GM12878 (cell line): ENCODE data around the gene DIO1. TPM values are rescaled to one million over a fixed set of nuclear protein-coding genes. Genes with fewer than 3 reads are reported as not detected.

Experiments used
- ATAC-seq: fragments of 200-7000 bp; cut with Tn5 transposase; 3 replicates; pipeline ENCODE4 v1.9.1; 2020; ENCODE audit warnings: mild to moderate bottlenecking, moderate library complexity
- BruUV-seq: library from RNA; stranded (reverse); fragments of 400-500 nt; replicated peaks from 2 replicates; lab custom pipeline; 2021; lab: Mats Ljungman, UMichigan
- CTCF ChIA-PET: fragments of 300-600 bp; sonication (Branson Sonifier 250); formaldehyde crosslinking; extraction: SDS; loops from one replicate; lab custom pipeline; 2021; ENCODE audit warnings: inconsistent platforms; lab: Yijun Ruan, JAX
- POLR2A ChIA-PET: fragments of 350-600 bp; formaldehyde crosslinking; extraction: SDS; loops from one replicate; lab custom pipeline; 2021; ENCODE audit warnings: inconsistent platforms; lab: Charles Lee
- RAD21 ChIA-PET: fragments of 300-600 bp; sonication (Branson Sonifier 250); formaldehyde crosslinking; loops from one replicate; lab custom pipeline; 2023; ENCODE audit warnings: antibody characterized with exemption; ENCODE audit not compliant: unreplicated experiment; lab: Charles Lee
- SMC1A ChIA-PET: fragments of 300-600 bp; sonication (Branson Sonifier 250); formaldehyde crosslinking; loops from one replicate; lab custom pipeline; 2023; ENCODE audit not compliant: unreplicated experiment, uncharacterized antibody; lab: Charles Lee
- DNase-seq: peaks from one replicate; pipeline ENCODE4 v3.0.0-alpha.2; 2011; ENCODE audit warnings: low read depth, low spot score
- FAIRE-seq: peaks from 3 replicates; lab custom pipeline; 2011; peaks lifted over from hg19 to GRCh38; lab: Jason Lieb, UNC
- H2AFZ ChIP-seq: 2 replicates; pipeline ENCODE4 v1.6.0; 2011; ENCODE audit warnings: low read depth, low read length, control low read depth; ENCODE audit not compliant: control insufficient read depth
- H3K27ac ChIP-seq: 2 replicates; pipeline ENCODE4 v1.5.1; 2011; ENCODE audit warnings: control low read depth; ENCODE audit not compliant: control insufficient read depth, insufficient read depth
- H3K27me3 ChIP-seq, 2 experiments: replicated peaks in 1 of 2; 2 replicates each; pipeline versions ENCODE4 v1.6.0 to v1.6.1; 2011; ENCODE audit warnings: low read length in 1 of 2; ENCODE audit not compliant: control insufficient read depth in 2 of 2, insufficient read depth in 2 of 2
- H3K36me3 ChIP-seq, 2 experiments: 2 replicates each; pipeline ENCODE4 v1.5.1; 2011; ENCODE audit warnings: low read length in 1 of 2; ENCODE audit not compliant: control insufficient read depth in 2 of 2, insufficient read depth in 2 of 2
- H3K4me1 ChIP-seq: 2 replicates; pipeline ENCODE4 v1.6.1; 2011; ENCODE audit warnings: mild to moderate bottlenecking, low read length, moderate library complexity, mixed read lengths; ENCODE audit not compliant: control insufficient read depth, insufficient read depth
- H3K4me2 ChIP-seq: 2 replicates; pipeline ENCODE4 v1.6.0; 2011; ENCODE audit warnings: control low read depth; ENCODE audit not compliant: control insufficient read depth, insufficient read depth
- H3K4me3 ChIP-seq: fragments of 200-600 bp; sonication (generic); 2 replicates; pipeline ENCODE4 v1.5.1; 2016
- H3K79me2 ChIP-seq: 2 replicates; pipeline ENCODE4 v1.6.0; 2011; ENCODE audit warnings: low read length; ENCODE audit not compliant: control insufficient read depth, insufficient read depth
- H3K9ac ChIP-seq: 2 replicates; pipeline ENCODE4 v1.8.0; 2011; ENCODE audit warnings: low read length, control low read depth, mixed read lengths; ENCODE audit not compliant: control insufficient read depth, insufficient read depth
- H3K9me3 ChIP-seq: replicated peaks from 3 replicates; pipeline ENCODE4 v1.5.1; 2011; ENCODE audit warnings: mild to moderate bottlenecking, low read length; ENCODE audit not compliant: control insufficient read depth, insufficient read depth
- H4K20me1 ChIP-seq: 2 replicates; pipeline ENCODE4 v1.6.0; 2011; ENCODE audit not compliant: control insufficient read depth, insufficient read depth
- BCLAF1 ChIP-seq: fragments of 450-650 bp; IDR thresholded peaks from 2 replicates; pipeline ENCODE4 v1.6.1; 2017; ENCODE audit warnings: antibody characterized with exemption, mild to moderate bottlenecking, moderate library complexity
- EP300 ChIP-seq, 2 experiments: fragments of 150-350 bp in 1 of 2; IDR thresholded peaks; 2 replicates each; pipeline ENCODE4 v1.6.1; 2011 to 2012; ENCODE audit warnings: low read depth in 2 of 2, low read length in 2 of 2, borderline replicate concordance in 1 of 2, improper control_type of control experiment in 1 of 2, inconsistent platforms in 1 of 2; ENCODE audit not compliant: control insufficient read depth in 1 of 2
- GATAD2B ChIP-seq: fragments of 450-650 bp; conservative IDR thresholded peaks from 2 replicates; pipeline ENCODE4 v1.6.1; 2017; ENCODE audit warnings: low read depth, mild to moderate bottlenecking, moderate library complexity
- HCFC1 ChIP-seq: fragments of 150-350 bp; IDR thresholded peaks from 2 replicates; pipeline ENCODE4 v1.6.1; 2014; ENCODE audit warnings: low read length
- LARP7 ChIP-seq: fragments of 450-650 bp; IDR thresholded peaks from 2 replicates; pipeline ENCODE4 v1.6.1; 2017; ENCODE audit warnings: mild to moderate bottlenecking
- MLLT1 ChIP-seq: fragments of 450-650 bp; IDR thresholded peaks from 2 replicates; pipeline ENCODE4 v1.6.1; 2016; ENCODE audit warnings: mild to moderate bottlenecking
- RAD51 ChIP-seq: fragments of 450-650 bp; IDR thresholded peaks from 2 replicates; pipeline ENCODE4 v1.6.1; 2016; ENCODE audit warnings: moderate library complexity, mild to moderate bottlenecking, inconsistent platforms
- RBBP5 ChIP-seq: fragments of 200-600 bp; sonication (generic); conservative IDR thresholded peaks from 2 replicates; pipeline ENCODE4 v1.6.1; 2016
- TBL1XR1 ChIP-seq: IDR thresholded peaks from 2 replicates; pipeline ENCODE4 v1.6.1; 2012; ENCODE audit warnings: low read depth, low read length, improper control_type of control experiment
- WGBS: methylation state at CpG from one replicate; pipeline ENCODE4 v1.1.6; 2016; ENCODE audit warnings: low lambda C conversion rate; ENCODE audit not compliant: insufficient replicate concordance, insufficient coverage; ENCODE audit errors: missing lambda C conversion rate; 5-methylcytosine and 5-hydroxymethylcytosine counted together
- in situ Hi-C: fragments of 300-500 bp; cut with MboI; formaldehyde crosslinking; loops from 9 replicates; pipeline ENCODE4 v1.14.3; 2018; ENCODE audit warnings: mixed read lengths
- intact Hi-C: fragments of 100-400 bp; cut with micrococcal nuclease; formaldehyde crosslinking; loops from one replicate; pipeline ENCODE4 v1.14.2; 2022; ENCODE audit not compliant: unreplicated experiment
- polyA plus RNA-seq, 11 experiments: library from polyadenylated mRNA; depleted of rRNA in 4 of 11; unstranded in 6 of 11; stranded (reverse) in 5 of 11; fragments of >200 nt; fragmentation: Nextera tagmentation in 4 of 11; fragmentation: Illumina TruSeq in 1 of 11; extraction: Ambion mirVana in 4 of 11; extraction: Trizol in 1 of 11; gene quantifications; 1 replicate in 1 of 11; 2 replicates in 10 of 11; pipeline versions ENCODE4 v1.2.1 to v1.2.3, GENCODE V29; 2011 to 2016; ENCODE audit warnings: inconsistent platforms in 2 of 11, missing spikeins in 2 of 11, low read depth in 1 of 11
- total RNA-seq, 4 experiments: library from RNA; depleted of rRNA in 3 of 4; stranded (reverse); fragments of >200 nt in 3 of 4; fragmentation: Illumina TruSeq in 1 of 4; extraction: Trizol in 1 of 4; gene quantifications; 2 replicates each; pipeline versions ENCODE4 v1.2.1 to v1.2.3, GENCODE V29; 2013 to 2021
- TF ChIP-seq, protein P1 (sequence below): IDR thresholded peaks from 2 replicates; pipeline ENCODE4 v1.6.1; 2012; ENCODE audit warnings: low read depth, low read length, improper control_type of control experiment
- TF ChIP-seq, protein P2 (sequence below): fragments of 450-650 bp; formaldehyde crosslinking; IDR thresholded peaks from 2 replicates; pipeline ENCODE4 v1.4.0; 2022; ENCODE audit warnings: mild to moderate bottlenecking, moderate library complexity
- TF ChIP-seq, protein P3 (sequence below): fragments of 450-650 bp; conservative IDR thresholded peaks from 2 replicates; pipeline ENCODE4 v1.6.1; 2017; ENCODE audit warnings: mild to moderate bottlenecking, moderate library complexity

The DIO1 gene
- total and polyA plus RNA-seq, 10 of the 15 experiments (the other 5 are each of a cell fraction or from before 2014, with no cell fraction given), result 0.11 to 0.26 (median 0.12) TPM; not detected in 6

DNA sequence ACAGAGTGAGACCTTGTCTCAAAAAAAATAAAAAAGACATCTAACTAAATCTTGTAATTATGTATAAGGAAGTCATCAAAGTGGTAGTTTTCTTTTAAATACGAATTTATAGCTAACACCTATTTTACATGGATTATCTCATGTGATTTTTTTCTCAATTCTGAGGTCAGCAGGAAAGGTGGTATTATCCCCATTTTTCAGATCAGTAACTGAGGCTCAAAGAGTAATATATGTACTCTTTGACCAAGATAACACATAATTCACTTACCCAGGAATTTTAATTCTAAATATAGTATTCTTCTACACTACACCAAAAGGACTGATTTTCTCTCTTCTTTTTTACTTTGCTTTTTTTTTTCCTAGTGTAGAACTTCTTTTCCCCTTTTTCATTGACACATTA is 42.4 kb downstream of the DIO1 start:
- Histone ChIP-seq H3K4me2 (no peak overlapping the region), H3K79me2 (no peaks in the 10 kb centered on the region), H3K27ac (no peak overlapping the region), H3K27me3 (no peaks in the 10 kb centered on the region), H3K4me1 (no peaks in the 10 kb centered on the region), H4K20me1 (no peaks in the 10 kb centered on the region), H3K9me3 (peaks cover 12% of the 10 kb centered on the region), H3K9ac (no peak overlapping the region), H2AFZ (no peak overlapping the region), H3K36me3 (peaks cover 0 to 13% of the 10 kb centered on the region in 2 experiments; a peak in 1 of 4 replicates), H3K4me3 (no peak overlapping the region)
- ATAC-seq (no peak), DNase-seq (no peak), FAIRE-seq (no peak)
- CTCF ChIA-PET, result interaction anchor here (1.0 to 1.6 kb wide), 2 partner anchors 12 to 533 kb away, joined by 3 read pairs; no protein-coding TSS in a partner anchor
- SMC1A ChIA-PET, result interaction anchor here (1.0 to 3.1 kb wide), 2 partner anchors 9 to 48 kb away, joined by 3 to 14 read pairs; partner anchors contain the start of gene IFT25
- intact Hi-C loops (no loop called here), in situ Hi-C loops (no loop called here)
- BruUV-seq, result no TSS peak
- RAD21 ChIA-PET, result no interaction called here
- 100% methylated on average over 1 of the region's 1 CpG for WGBS
- POLR2A ChIA-PET, result interaction anchor here (0.6 kb wide), 1 partner anchor 516 kb away, joined by 3 read pairs; no protein-coding TSS in a partner anchor
- TF ChIP-seq RBBP5, result no peak
- no peak for TF ChIP-seq EP300 (IDR thresholded peaks at IDR 0.05; ENCODE audit: borderline replicate concordance in 1 of 2, control insufficient read depth in 1 of 2, low read depth in 2 of 2, low read length in 2 of 2)
- no peak for TF ChIP-seq HCFC1
- TF ChIP-seq BCLAF1, result no peak
- TF ChIP-seq, protein P1, sequence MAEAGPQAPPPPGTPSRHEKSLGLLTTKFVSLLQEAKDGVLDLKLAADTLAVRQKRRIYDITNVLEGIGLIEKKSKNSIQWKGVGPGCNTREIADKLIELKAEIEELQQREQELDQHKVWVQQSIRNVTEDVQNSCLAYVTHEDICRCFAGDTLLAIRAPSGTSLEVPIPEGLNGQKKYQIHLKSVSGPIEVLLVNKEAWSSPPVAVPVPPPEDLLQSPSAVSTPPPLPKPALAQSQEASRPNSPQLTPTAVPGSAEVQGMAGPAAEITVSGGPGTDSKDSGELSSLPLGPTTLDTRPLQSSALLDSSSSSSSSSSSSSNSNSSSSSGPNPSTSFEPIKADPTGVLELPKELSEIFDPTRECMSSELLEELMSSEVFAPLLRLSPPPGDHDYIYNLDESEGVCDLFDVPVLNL, result no peak
- no peak for TF ChIP-seq LARP7
- TF ChIP-seq, protein P2, sequence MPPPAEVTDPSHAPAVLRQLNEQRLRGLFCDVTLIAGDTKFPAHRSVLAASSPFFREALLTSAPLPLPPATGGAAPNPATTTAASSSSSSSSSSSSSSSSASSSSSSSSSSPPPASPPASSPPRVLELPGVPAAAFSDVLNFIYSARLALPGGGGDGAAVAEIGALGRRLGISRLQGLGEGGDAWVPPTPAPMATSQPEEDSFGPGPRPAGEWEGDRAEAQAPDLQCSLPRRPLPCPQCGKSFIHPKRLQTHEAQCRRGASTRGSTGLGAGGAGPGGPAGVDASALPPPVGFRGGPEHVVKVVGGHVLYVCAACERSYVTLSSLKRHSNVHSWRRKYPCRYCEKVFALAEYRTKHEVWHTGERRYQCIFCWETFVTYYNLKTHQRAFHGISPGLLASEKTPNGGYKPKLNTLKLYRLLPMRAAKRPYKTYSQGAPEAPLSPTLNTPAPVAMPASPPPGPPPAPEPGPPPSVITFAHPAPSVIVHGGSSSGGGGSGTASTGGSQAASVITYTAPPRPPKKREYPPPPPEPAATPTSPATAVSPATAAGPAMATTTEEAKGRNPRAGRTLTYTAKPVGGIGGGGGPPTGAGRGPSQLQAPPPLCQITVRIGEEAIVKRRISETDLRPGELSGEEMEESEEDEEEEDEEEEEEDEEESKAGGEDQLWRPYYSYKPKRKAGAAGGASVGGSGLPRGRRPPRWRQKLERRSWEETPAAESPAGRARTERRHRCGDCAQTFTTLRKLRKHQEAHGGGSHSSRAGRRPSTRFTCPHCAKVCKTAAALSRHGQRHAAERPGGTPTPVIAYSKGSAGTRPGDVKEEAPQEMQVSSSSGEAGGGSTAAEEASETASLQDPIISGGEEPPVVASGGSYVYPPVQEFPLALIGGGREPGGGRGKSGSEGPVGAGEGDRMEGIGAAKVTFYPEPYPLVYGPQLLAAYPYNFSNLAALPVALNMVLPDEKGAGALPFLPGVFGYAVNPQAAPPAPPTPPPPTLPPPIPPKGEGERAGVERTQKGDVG, result no peak
- no peak for TF ChIP-seq RAD51
- no peak for TF ChIP-seq GATAD2B
- TF ChIP-seq TBL1XR1, result no peak
- TF ChIP-seq, protein P3, sequence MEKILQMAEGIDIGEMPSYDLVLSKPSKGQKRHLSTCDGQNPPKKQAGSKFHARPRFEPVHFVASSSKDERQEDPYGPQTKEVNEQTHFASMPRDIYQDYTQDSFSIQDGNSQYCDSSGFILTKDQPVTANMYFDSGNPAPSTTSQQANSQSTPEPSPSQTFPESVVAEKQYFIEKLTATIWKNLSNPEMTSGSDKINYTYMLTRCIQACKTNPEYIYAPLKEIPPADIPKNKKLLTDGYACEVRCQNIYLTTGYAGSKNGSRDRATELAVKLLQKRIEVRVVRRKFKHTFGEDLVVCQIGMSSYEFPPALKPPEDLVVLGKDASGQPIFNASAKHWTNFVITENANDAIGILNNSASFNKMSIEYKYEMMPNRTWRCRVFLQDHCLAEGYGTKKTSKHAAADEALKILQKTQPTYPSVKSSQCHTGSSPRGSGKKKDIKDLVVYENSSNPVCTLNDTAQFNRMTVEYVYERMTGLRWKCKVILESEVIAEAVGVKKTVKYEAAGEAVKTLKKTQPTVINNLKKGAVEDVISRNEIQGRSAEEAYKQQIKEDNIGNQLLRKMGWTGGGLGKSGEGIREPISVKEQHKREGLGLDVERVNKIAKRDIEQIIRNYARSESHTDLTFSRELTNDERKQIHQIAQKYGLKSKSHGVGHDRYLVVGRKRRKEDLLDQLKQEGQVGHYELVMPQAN, result no peak
- TF ChIP-seq MLLT1, result no peak
